ENCODE measurements around the gene ZNF554.
"Not testable (repeated sequence)": the region's sequence is repeated elsewhere in the genome, so short reads cannot be mapped to it uniquely, and the experiment has no call there.

Gene ZNF554

GRCh38 chr19:2808129-2808941, 11.3 kb upstream of the ZNF554 start:
- no peak for DNase-seq

GRCh38 chr19:2809387-2810140, 10.1 kb upstream of the ZNF554 start:
- DNase-seq: no peak

GRCh38 chr19:2810141-2811091, 9.3 kb upstream of the ZNF554 start:
- DNase-seq: no peak

GRCh38 chr19:2811221-2811722, 8.4 kb upstream of the ZNF554 start:
- DNase-seq: no peak

- no peak for DNase-seq
Observed at GRCh38 chr19:2811735-2812413, 7.8 kb upstream of the ZNF554 start.

GRCh38 chr19:2812414-2813234, 7.0 kb upstream of the ZNF554 start:
- no peak for DNase-seq

GRCh38 chr19:2813235-2814160, 6.2 kb upstream of the ZNF554 start:
- no peak for DNase-seq

GRCh38 chr19:2814426-2814825, 5.2 kb upstream of the ZNF554 start:
- DNase-seq: no peak

GRCh38 chr19:2815191-2815614, 4.5 kb upstream of the ZNF554 start:
- DNase-seq: no peak

- DNase-seq: no peak
Observed at GRCh38 chr19:2815923-2816322, 3.7 kb upstream of the ZNF554 start.

- no peak for DNase-seq
Observed at GRCh38 chr19:2816641-2817040, 3.0 kb upstream of the ZNF554 start.

- not testable (repeated sequence) for DNase-seq
Observed at GRCh38 chr19:2817237-2817829, 2.3 kb upstream of the ZNF554 start.

GRCh38 chr19:2820112-2820702, 539 bp downstream of the ZNF554 start:
- no peak for DNase-seq

GRCh38 chr19:2822846-2823245, 3.2 kb downstream of the ZNF554 start:
- DNase-seq: no peak

GRCh38 chr19:2823646-2824045, 4.0 kb downstream of the ZNF554 start:
- no peak for DNase-seq

- no peak for DNase-seq
Observed at GRCh38 chr19:2824129-2824528, 4.5 kb downstream of the ZNF554 start.

GRCh38 chr19:2827022-2827421, 7.4 kb downstream of the ZNF554 start:
- DNase-seq: no peak

- DNase-seq: no peak
Observed at GRCh38 chr19:2827840-2828489, 8.3 kb downstream of the ZNF554 start.
